Calu3 (cell line): Measurements from ENCODE around the gene WNK2. TPM values are rescaled to one million over a fixed set of nuclear protein-coding genes. Genes with fewer than 3 reads are reported as not detected.

Source experiments
- BruUV-seq: library from RNA; stranded (reverse); fragments of 400-500 nt; replicated peaks from 2 replicates; lab custom pipeline; 2021; lab: Mats Ljungman, UMichigan
- CTCF ChIA-PET: fragments of 300-600 bp; sonication (Branson Sonifier 250); formaldehyde crosslinking; loops from one replicate; lab custom pipeline; 2022; ENCODE audit warnings: antibody characterized with exemption; lab: Charles Lee
- DNase-seq: peaks from one replicate; pipeline ENCODE4 v3.0.0; 2022
- H3K27ac Mint-ChIP-seq: one replicate; pipeline ENCODE4 v1.8.0; 2022; ENCODE audit warnings: mixed read lengths; ENCODE audit not compliant: unreplicated experiment
- H3K27me3 Mint-ChIP-seq: one replicate; pipeline ENCODE4 v1.8.0; 2022; ENCODE audit warnings: mixed read lengths; ENCODE audit not compliant: unreplicated experiment
- H3K36me3 Mint-ChIP-seq: one replicate; pipeline ENCODE4 v1.8.0; 2022; ENCODE audit warnings: mild to moderate bottlenecking, moderate library complexity, mixed read lengths; ENCODE audit not compliant: insufficient read depth, unreplicated experiment
- H3K4me1 Mint-ChIP-seq: one replicate; pipeline ENCODE4 v1.8.0; 2022; ENCODE audit warnings: mild to moderate bottlenecking, low read depth, mixed read lengths; ENCODE audit not compliant: unreplicated experiment
- H3K4me3 Mint-ChIP-seq: one replicate; pipeline ENCODE4 v1.8.0; 2022; ENCODE audit warnings: mild to moderate bottlenecking, low read depth, moderate library complexity, mixed read lengths; ENCODE audit not compliant: unreplicated experiment
- H3K9me3 Mint-ChIP-seq: one replicate; pipeline ENCODE4 v1.8.0; 2022; ENCODE audit warnings: low read depth, mixed read lengths; ENCODE audit not compliant: unreplicated experiment
- intact Hi-C: fragments of 100-400 bp; cut with micrococcal nuclease; formaldehyde crosslinking; loops from one replicate; pipeline ENCODE4 v1.10.0; 2022; ENCODE audit not compliant: unreplicated experiment
- total RNA-seq: library from RNA; stranded (reverse); gene quantifications from 2 replicates; pipeline ENCODE4 v1.2.3, GENCODE V29; 2022
- TF ChIP-seq, protein P1 (sequence below): fragments of 200-600 bp; IDR thresholded peaks from one replicate; pipeline ENCODE4 v1.8.0; 2022; ENCODE audit warnings: antibody characterized with exemption; ENCODE audit not compliant: unreplicated experiment

WNK2 gene
- total RNA-seq, 1 experiment from 2014 or later, result 85.7 TPM

DNA sequence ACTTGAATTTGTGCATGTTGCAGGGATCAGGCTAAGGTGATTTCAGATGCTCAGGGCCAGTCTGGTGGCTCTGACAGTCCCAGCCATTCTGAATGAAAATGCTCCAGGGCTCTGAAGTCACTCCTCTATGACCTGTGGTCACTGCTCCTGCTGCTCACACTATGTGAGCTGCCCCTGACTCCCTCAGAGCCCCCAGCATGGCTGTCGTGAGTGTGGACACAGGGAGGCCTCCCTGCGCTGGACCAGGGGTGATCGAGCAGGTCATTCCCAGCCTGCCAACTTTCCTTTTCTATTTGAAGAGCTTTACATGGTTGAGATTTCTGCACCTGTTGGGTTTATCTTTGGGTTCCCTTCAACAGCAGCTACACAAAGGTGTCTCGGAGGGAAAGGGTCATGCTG is 74.5 kb downstream of the WNK2 start:
- H3K4me1 Mint-ChIP-seq, result no peaks in the 10 kb centered on the region
- TF ChIP-seq, protein P1, sequence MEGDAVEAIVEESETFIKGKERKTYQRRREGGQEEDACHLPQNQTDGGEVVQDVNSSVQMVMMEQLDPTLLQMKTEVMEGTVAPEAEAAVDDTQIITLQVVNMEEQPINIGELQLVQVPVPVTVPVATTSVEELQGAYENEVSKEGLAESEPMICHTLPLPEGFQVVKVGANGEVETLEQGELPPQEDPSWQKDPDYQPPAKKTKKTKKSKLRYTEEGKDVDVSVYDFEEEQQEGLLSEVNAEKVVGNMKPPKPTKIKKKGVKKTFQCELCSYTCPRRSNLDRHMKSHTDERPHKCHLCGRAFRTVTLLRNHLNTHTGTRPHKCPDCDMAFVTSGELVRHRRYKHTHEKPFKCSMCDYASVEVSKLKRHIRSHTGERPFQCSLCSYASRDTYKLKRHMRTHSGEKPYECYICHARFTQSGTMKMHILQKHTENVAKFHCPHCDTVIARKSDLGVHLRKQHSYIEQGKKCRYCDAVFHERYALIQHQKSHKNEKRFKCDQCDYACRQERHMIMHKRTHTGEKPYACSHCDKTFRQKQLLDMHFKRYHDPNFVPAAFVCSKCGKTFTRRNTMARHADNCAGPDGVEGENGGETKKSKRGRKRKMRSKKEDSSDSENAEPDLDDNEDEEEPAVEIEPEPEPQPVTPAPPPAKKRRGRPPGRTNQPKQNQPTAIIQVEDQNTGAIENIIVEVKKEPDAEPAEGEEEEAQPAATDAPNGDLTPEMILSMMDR, result no peak
- no peak overlapping the region for H3K4me3 Mint-ChIP-seq
- DNase-seq, result no peak
- no TSS peak for BruUV-seq
- CTCF ChIA-PET, result no interaction called here
- peaks cover 14% of the 10 kb centered on the region for H3K36me3 Mint-ChIP-seq
- intact Hi-C loops, result no loop called here
- no peaks in the 10 kb centered on the region for H3K27me3 Mint-ChIP-seq
- no peaks in the 10 kb centered on the region for H3K9me3 Mint-ChIP-seq
- no peak overlapping the region for H3K27ac Mint-ChIP-seq

DNA sequence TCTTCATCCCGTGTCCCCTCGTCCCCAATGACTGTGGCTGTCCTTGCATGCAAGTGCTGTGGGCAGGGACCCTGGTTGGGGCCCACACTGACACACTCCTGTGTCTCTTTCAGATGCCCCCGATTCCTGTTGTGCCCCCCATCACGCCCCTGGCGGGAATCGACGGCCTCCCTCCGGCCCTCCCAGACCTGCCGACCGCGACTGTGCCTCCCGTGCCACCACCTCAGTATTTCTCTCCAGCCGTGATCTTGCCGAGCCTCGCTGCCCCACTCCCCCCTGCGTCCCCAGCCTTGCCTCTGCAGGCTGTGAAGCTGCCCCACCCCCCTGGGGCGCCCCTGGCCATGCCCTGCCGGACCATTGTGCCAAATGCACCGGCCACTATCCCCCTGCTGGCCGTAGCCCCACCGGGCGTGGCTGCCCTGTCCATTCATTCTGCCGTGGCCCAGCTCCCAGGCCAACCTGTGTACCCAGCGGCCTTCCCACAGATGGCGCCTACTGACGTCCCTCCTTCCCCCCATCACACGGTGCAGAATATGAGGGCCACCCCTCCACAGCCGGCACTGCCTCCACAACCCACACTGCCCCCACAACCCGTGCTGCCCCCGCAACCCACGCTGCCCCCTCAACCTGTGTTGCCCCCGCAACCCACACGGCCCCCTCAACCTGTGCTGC is 75.0 kb downstream of the WNK2 start:
- intact Hi-C loops, result no loop called here
- DNase-seq, result no peak
- H3K4me1 Mint-ChIP-seq, result no peaks in the 10 kb centered on the region
- no peak overlapping the region for H3K27ac Mint-ChIP-seq
- no peaks in the 10 kb centered on the region for H3K9me3 Mint-ChIP-seq
- BruUV-seq, result no TSS peak
- no peaks in the 10 kb centered on the region for H3K27me3 Mint-ChIP-seq
- no peak overlapping the region for H3K4me3 Mint-ChIP-seq
- H3K36me3 Mint-ChIP-seq, result peaks cover 14% of the 10 kb centered on the region
- CTCF ChIA-PET, result no interaction called here
- TF ChIP-seq, protein P1, result no peak

DNA sequence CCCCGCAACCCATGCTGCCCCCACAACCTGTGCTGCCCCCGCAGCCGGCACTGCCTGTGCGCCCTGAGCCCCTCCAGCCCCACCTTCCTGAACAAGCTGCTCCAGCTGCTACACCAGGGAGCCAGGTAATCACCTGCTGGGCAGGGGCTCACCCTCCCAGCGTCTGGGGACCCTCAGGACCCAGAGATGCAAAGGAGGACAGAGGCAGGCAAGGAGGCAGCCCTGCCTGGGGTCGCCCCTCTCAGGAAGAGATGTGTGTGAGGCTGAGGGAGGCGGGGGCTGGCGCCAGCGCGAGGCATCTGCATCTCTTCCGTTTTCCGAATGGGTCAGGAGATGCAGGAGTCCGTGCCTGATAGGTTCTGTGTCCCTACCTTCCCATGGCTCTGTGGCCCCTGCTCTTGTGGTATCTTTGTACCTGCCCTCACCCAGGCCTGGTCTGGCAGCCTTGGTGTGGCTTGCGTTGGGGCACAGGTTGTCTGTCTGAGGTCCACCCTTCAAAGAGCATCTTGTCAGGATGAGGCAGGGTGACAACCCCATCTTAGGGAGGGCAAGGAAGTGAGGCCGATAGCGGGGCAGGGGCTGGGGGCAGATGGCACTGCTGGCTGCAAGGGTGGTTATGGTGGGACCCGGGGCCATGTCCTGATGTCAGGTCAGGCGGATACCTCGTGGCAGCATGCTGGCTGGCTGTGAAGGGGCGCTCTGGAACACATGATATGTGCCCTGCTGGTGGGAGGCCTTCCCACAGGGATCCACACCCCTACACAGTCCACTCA is 75.7 kb downstream of the WNK2 start:
- TF ChIP-seq, protein P1, result no peak
- H3K4me1 Mint-ChIP-seq, result no peaks in the 10 kb centered on the region
- DNase-seq, result no peak

DNA sequence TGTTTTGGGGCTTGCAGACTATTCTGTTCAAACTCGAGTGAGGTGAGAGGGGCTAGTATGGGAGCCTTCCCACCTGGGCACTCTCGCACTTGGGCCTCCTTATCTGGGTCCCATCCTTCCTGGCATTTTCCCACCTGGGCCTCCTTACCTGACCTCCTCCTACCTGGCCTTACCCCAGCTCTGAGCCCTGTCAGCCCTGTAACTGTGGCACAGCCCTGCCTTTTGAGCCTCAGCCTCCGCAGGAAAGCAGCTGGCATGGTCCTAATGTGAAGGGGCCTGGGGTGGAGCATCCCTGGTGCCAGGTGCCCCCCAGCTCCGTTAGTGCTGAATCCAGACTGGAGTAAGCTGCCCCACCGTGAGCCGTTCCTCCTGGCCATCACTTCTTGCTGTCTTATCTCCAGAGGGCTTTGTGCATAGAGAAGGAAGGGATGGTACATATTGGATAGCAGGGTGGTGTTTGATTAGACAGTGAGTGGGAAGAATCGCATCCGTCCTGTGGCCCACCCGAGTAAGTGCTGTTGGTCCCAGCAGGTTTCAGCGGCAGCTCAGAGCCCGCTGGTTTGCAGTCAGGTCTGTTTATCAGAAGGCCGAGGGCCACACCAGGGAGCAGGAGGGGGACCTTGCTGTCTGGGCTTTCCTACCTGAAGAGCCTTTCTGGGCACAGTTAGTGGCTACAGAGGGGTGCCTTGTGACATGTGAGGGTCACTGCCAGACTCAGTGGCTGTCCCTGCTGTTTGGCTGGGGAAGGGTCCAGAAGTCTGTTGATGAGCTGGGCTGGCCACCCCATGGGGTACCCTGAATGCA is 76.5 kb downstream of the WNK2 start:
- no TSS peak for BruUV-seq
- Mint-ChIP-seq H3K4me1 (no peaks in the 10 kb centered on the region), H3K4me3 (no peak overlapping the region), H3K36me3 (peaks cover 20% of the 10 kb centered on the region), H3K9me3 (no peaks in the 10 kb centered on the region), H3K27me3 (no peaks in the 10 kb centered on the region), H3K27ac (no peak overlapping the region)
- no peak for DNase-seq
- CTCF ChIA-PET, result no interaction called here
- intact Hi-C loops, result no loop called here
- TF ChIP-seq, protein P1, result no peak

More for the DNA sequence above, 75.7 kb downstream of the WNK2 start:
- CTCF ChIA-PET, result no interaction called here
- intact Hi-C loops, result no loop called here
- H3K9me3 Mint-ChIP-seq, result no peaks in the 10 kb centered on the region
- no peaks in the 10 kb centered on the region for H3K27me3 Mint-ChIP-seq
- no TSS peak for BruUV-seq
- H3K36me3 Mint-ChIP-seq, result peaks cover 15% of the 10 kb centered on the region
- no peak overlapping the region for H3K4me3 Mint-ChIP-seq
- H3K27ac Mint-ChIP-seq, result no peak overlapping the region
